Stimulated activated CD8-positive, alpha-beta memory T cell treated with anti-CD3 and anti-CD28 coated beads, Interleukin-4, amount 100 ng/mL, for 48 hours (primary cell): ENCODE measurements around the gene CHRNA10.
"Not testable (repeated sequence)": the region's sequence is repeated elsewhere in the genome, so short reads cannot be mapped to it uniquely, and the experiment has no call there.

Experiments
- DNase-seq: peaks from one replicate; pipeline ENCODE4 v3.0.0-alpha.2; 2020

The CHRNA10 gene

GRCh38 chr11:3665336-3666022 is 5.7 kb downstream of the CHRNA10 start:
- no peak for DNase-seq

DNA sequence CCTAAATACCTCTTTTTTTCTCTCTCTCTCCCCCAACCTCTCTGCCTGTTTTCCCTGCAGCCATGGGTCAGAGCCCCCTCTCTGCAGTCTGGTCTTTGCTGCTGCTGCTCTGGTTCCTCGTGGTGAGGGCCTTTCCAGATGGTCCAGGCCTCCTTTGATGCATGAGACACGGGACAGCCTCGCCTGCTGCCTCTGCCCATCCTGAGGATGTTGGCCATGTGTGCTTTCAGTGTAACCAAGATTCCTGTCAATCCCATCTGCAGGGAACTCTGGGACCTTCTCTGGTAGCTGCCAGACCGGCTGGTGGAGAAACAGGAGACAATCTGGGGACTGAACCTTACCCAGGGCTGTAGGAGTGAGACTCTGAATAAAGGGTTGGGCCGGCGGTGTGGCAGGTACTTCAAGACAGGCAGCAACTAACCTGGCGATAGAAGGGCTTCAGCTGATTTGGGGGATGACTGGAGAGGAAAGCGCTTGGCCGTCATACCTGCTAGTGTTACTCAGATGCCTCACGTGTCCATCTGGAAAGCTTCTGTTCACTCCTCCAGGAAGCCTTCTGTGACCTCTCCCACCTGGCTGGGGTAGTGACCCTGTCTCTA is 7.1 kb downstream of the CHRNA10 start:
- DNase-seq, result no peak

GRCh38 chr11:3662856-3663255 is 8.3 kb downstream of the CHRNA10 start:
- DNase-seq, result no peak

- no peak for DNase-seq
Measured at GRCh38 chr11:3660960-3661359, 10.2 kb downstream of the CHRNA10 start.

DNA sequence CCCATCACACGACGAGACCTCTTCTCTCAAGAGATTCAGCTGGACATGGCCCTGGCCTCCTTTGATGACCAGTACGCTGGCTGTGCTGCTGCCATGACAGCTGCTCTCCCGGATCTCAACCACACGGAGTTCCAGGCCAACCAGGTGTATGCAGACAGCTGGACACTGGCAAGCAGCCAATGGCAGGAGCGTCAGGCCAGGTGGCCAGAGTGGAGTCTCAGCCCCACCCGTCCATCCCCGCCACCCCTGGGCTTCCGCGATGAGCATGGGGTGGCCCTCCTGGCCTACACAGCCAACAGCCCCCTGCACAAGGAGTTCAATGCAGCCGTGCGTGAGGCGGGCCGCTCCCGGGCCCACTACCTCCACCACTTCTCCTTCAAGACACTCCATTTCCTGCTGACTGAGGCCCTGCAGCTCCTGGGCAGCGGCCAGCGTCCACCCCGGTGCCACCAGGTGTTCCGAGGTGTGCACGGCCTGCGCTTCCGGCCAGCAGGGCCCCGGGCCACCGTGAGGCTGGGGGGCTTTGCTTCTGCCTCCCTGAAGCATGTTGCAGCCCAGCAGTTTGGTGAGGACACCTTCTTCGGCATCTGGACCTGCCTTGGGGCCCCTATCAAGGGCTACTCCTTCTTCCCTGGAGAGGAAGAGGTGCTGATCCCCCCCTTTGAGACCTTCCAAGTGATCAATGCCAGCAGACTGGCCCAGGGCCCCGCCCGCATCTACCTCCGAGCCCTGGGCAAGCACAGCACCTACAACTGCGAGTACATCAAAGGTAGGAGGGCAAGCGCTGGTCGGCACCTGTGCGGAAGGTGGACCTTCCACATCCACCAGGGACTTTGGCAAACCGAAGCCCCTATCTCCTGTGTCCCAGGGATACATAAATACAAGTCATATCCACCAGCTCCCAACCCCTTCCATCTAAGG is 11.3 kb downstream of the CHRNA10 start:
- DNase-seq, result no peak

GRCh38 chr11:3658252-3658651 is 12.9 kb downstream of the CHRNA10 start:
- DNase-seq, result no peak

DNA sequence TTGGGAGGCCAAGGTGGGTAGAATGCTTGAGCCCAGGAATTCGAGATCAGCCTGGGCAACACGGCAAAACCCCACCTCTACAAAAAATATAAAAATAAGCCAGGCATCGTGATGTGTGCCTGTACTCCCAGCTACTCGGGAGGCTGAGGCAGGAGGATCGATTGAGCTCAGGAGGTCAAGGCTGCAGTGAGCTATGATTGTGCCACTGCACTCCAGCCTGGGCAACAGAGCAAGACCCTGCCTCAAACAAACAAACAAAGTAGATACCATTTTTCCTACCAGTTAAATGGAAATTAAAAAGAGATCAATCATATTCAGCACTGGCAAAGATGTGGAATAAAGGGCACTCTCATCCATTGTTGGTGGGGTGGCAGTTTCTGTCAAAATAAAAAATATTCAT is 13.9 kb downstream of the CHRNA10 start:
- not testable (repeated sequence) for DNase-seq

GRCh38 chr11:3655547-3655946 is 15.6 kb downstream of the CHRNA10 start:
- no peak for DNase-seq

- DNase-seq, result not testable (repeated sequence)
Measured at GRCh38 chr11:3652514-3652913, 18.7 kb downstream of the CHRNA10 start.

GRCh38 chr11:3649374-3649773 is 21.8 kb downstream of the CHRNA10 start:
- DNase-seq, result not testable (repeated sequence)

DNA sequence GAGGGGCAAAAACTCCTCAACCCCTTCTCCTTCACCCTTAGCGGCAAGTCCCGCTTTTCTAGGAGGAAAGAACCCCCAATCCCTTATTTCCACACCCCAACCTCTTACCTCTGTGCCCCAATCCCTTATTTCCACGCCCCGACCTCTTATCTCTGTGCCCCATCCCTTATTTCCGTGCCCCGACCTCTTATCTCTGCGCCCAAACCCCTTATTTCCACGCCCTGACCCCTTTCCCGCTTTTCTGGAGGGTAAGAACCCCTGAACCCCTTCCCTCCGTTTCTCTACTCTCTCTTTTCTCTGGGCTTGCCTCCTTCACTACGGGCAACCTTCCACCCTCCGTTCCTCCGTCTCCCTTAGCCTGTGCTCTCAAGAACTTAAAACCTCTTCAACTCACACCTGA is 22.3 kb downstream of the CHRNA10 start:
- not testable (repeated sequence) for DNase-seq

- DNase-seq, result no peak
Measured at GRCh38 chr11:3645552-3645951, 25.6 kb downstream of the CHRNA10 start.

DNA sequence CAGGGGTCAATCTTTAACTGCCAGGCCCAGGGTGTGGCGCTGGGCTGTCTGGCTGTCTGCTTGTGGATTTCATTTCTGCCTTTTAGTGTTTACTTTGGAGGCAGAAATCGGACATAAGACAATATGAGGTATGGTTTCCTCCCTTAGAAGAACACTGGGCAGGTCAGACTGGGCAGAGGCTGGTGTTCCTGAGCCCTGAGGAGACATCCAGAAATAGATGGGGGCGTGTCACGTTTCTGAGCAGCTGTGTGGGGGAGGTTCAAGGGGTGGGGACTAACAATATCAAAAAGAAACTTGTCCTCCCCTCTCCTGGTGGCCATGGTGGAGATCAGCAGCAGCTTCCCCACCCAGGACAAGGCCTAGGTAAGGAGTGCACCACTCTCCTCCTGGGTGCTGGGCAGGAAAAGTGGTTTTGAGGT is 26.4 kb downstream of the CHRNA10 start, which contains the start of gene ART1:
Gene ART1, plus strand, starts transcription at position 312 of the 419 bp plus-strand sequence. CDS start 14,086 bp downstream, outside the sequence.
- no peak for DNase-seq

DNA sequence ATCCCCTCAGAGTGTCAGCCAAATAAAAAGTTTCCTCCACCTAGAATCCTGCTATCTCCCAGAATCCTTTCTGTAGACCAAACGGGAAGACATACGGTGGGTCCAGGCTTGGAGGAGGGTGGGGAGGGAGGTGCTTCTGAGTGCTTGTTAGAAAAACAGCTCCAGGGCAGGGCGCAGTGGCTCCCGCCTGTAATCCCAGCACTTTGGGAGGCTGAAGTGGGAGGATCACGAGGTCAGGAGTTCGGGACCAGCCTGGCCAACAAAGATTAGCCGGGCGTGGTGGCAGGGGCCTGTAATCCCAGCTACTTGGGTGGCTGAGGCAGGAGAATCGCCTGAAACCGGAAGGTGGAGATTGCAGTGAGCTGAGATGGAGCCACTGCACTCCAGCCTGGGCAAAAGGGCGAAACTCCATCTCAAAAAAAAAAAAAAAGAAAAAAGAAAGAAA is 28.1 kb downstream of the CHRNA10 start:
- not testable (repeated sequence) for DNase-seq

DNA sequence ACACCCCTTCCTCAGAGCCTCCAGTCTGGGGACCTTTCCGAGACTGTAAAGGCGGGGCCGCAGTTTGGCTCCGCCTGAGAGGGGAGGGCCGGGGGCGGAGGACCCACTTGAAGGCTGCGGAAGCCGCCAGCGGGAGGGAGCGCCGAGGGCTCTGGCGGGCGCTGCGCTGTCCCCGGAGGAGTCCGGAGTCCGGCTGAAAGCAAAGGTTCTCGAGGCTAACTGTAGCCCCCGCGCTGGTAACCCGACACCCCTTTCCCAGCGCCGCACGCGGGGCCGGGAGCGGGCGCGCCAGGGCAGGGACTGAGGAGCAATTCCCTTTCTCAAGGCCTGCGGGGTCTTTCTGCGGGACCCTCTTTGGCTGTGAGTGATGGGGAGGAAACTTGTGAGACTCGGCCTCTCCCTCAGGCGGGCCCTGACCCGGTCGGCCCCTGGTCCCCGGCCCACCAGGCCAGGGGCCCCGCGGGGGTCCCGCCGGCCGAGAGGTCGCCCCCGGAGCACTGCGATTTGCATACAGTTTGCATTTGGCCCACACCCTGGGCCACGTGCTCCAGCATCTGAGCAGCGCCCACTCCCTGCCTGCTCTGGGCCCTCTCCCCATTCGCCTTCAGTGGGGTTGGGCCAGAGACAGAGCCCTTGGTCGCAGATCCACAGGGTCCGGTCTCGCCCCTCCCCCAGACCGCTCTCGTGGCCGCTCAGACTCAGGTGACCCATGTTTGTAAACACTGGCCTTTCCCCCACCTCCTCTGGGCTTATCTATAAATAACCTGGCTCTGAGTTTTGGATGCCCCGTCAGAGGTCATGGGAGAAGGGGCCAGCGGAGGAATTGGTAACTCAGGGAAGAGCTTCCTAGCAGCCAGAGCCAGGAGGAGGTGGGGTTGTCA is 28.9 kb downstream of the CHRNA10 start:
- peak; percentile 69 for DNase-seq

DNA sequence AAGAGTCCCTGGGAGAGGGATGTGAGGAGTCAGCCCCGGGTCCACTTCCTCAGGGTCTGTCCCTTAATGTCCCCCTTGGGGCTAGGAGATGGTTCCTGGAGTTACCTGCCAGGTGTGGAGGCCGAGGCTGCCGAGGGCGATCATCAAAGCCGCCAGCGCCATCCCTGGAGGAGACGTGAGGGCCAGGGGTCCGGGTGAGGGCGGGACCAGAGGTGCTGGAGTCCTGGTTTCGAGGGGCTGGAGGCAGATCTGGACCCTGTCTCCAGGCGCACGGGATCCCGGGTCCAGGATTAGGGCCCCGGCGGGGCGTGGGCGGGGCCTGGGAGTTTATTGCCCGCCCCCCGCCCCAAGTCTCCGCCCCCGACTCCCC is 29.5 kb downstream of the CHRNA10 start, which contains the start of gene ART5:
Gene ART5, minus strand, starts transcription at position 292 of the 370 bp plus-strand sequence. Its CDS starts 130 bp downstream, at position 162.
- no peak for DNase-seq

GRCh38 chr11:3641191-3641590 is 30.0 kb downstream of the CHRNA10 start:
- no peak for DNase-seq

DNA sequence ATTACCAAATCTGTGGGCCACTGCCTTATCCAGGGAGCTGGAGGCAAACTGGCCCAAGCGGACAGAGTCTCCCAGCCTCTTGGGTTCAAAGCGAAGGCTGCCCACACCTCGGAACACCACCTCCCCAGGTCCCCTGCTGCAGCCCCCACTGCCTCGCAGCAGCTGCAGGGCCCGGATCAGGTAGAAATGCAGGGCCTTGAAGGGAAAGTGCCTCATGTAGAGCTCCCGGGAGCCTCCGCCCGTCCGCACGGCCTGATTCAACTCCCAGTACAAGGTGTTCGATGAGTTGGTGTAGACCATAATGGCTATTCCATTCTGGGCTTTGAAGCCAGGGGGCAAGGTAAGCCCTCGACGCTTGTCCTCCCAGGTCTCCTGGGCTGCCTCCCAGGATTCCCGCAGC is 31.3 kb downstream of the CHRNA10 start:
- DNase-seq, result no peak

- no peak for DNase-seq
Measured at GRCh38 chr11:3638513-3638912, 32.7 kb downstream of the CHRNA10 start.

DNA sequence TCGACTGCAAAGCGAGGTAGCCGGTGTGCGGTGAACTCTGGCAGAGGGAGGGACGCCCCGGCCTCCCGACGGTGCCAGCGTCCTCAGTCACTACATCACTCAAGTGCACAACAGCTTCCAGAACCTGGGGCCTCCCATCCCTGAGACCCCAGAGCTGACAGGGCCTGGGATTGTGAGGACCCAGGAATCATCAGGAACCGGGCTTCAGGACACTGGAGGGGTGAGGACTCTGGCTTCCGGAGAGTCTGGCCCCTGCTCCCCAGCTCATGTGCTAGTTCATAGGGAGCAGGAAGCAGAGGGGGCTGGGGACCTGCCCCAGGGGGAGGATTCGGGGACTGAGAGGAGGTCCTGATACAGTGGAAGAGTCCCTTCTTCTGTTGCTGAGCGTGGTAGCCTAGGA is 34.0 kb downstream of the CHRNA10 start:
- no peak for DNase-seq

GRCh38 chr11:3635641-3636375 is 35.4 kb downstream of the CHRNA10 start:
- DNase-seq, result no peak
